ENCODE results near the gene KDM2A. TPM values are rescaled to one million over a fixed set of nuclear protein-coding genes. Genes with fewer than 3 reads are reported as not detected.

Gene KDM2A
- total and polyA plus RNA-seq, 2 of the 13 experiments (the other 11 are each of a cell fraction or from before 2014, with no cell fraction given): 31.3 to 31.4 TPM

DNA sequence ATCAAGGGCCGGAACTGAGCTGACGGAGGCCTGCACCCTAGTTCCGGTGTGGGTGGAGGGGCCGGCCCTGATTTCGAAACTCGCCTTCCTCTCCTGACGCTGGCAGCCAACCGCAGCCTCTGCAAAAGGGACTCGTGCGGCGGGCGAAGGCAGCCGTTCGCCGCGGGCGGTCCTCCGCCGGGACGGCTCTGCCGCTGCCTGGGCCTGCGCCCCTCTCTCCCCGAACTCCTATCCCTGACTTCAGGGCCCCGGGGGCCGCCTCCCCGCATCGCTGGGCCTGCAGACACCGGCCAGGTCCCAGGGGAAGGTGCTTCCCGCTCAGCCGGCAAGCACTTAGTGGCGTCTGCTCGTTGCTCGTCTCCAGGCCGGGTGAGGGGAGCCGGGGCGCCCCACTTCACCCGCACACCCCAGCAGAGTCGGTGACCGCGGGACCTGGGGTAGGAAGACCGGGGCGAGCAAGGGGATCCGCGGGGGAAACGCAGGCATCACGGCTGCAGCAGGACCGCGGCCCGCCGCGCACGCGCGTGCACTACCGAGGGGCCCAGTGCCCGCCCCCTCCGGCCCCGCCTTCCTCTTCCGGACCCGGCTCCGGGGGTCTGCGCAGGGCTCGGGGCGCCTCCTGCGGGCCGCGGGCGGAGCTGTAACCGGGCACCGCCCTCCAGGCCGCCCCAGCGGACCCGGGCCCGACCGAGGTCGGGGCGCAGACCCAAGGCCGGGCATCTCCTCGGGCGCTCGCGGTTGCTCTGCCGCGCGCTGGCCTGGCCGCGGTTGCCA lies 169.6 kb downstream of the KDM2A start (continued):
- TF ChIP-seq, protein P1, sequence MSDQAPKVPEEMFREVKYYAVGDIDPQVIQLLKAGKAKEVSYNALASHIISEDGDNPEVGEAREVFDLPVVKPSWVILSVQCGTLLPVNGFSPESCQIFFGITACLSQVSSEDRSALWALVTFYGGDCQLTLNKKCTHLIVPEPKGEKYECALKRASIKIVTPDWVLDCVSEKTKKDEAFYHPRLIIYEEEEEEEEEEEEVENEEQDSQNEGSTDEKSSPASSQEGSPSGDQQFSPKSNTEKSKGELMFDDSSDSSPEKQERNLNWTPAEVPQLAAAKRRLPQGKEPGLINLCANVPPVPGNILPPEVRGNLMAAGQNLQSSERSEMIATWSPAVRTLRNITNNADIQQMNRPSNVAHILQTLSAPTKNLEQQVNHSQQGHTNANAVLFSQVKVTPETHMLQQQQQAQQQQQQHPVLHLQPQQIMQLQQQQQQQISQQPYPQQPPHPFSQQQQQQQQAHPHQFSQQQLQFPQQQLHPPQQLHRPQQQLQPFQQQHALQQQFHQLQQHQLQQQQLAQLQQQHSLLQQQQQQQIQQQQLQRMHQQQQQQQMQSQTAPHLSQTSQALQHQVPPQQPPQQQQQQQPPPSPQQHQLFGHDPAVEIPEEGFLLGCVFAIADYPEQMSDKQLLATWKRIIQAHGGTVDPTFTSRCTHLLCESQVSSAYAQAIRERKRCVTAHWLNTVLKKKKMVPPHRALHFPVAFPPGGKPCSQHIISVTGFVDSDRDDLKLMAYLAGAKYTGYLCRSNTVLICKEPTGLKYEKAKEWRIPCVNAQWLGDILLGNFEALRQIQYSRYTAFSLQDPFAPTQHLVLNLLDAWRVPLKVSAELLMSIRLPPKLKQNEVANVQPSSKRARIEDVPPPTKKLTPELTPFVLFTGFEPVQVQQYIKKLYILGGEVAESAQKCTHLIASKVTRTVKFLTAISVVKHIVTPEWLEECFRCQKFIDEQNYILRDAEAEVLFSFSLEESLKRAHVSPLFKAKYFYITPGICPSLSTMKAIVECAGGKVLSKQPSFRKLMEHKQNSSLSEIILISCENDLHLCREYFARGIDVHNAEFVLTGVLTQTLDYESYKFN (CRISPR knock-in tag; conservative IDR thresholded peaks at IDR 0.05): peak; percentile 82
- peak; percentile 92 for TF ChIP-seq ZNF543 (CRISPR knock-in tag; IDR thresholded peaks at IDR 0.05)

DNA sequence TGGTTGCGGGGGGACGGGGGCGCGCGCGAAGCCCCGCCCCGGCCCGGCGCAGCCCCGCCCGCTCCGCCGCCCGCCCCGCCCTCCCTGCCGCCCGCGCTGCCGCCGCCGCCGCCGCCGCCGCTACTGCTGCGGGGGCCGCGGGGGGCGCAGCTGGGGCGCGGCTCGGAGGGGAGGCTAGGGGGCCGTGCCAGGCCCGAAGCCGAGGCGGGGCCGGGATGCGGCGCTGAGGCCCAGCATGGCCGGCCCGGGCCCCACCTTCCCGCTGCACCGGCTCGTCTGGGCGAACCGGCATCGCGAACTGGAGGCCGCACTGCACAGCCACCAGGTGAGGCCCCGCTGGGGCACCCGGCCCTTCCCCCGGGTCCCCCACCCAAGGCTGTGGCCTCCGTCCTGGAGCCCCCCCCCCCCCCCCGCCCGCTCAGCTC lies 170.2 kb downstream of the KDM2A start, which contains the start of gene ANKRD13D:
Gene ANKRD13D, plus strand, starts transcription at position 78 of the 425 bp plus-strand sequence. Its CDS starts 158 bp downstream, at position 236.
- Histone ChIP-seq H3K27me3 (ENCODE audit: control insufficient read depth in 1 of 2, insufficient read depth in 2 of 2, low read length in 2 of 2) (no peaks in the 10 kb centered on the region), H3K4me3 (replicated peaks in 1 of 3; ENCODE audit: insufficient read depth in 1 of 3, low read depth in 2 of 3, low read length in 3 of 3) (peak within 1 kb of the TSS; percentile 69 to 94 (median 91)), H3K27ac (ENCODE audit: extremely low read length, insufficient read depth, low read length) (peak within 1 kb of the TSS; percentile 100), H3K9me3 (ENCODE audit: low read length) (no peaks in the 10 kb centered on the region), H3K36me3 (replicated peaks in 1 of 2; ENCODE audit: control insufficient read depth in 1 of 2, insufficient read depth in 2 of 2, low read length in 2 of 2) (peaks cover 7 to 40% of the 10 kb centered on the region in 2 experiments; a peak in 4 of 5 replicates), H3K9ac (ENCODE audit: insufficient read depth, low read depth, low read length) (peak within 1 kb of the TSS; percentile 95), H3K4me2 (ENCODE audit: low read depth, low read length) (peak within 1 kb of the TSS; percentile 99), H2AFZ (ENCODE audit: low read length) (no peak within 1 kb of the TSS), H3K79me2 (ENCODE audit: insufficient read depth, low read length) (peaks cover 13% of the 10 kb centered on the region), H3K4me1 (ENCODE audit: insufficient read depth, low read length) (peaks cover 37% of the 10 kb centered on the region), H4K20me1 (ENCODE audit: insufficient read depth, low read length) (no peaks in the 10 kb centered on the region)
- ATAC-seq: peak; percentile 31
- in situ Hi-C loops (cut with HindIII; ENCODE audit: extremely low pct_ligation_motif_present, low pct_unique_long_range_greater_than_20kb): no loop called here
- no peak for FAIRE-seq
- TF ChIP-seq, protein P2, sequence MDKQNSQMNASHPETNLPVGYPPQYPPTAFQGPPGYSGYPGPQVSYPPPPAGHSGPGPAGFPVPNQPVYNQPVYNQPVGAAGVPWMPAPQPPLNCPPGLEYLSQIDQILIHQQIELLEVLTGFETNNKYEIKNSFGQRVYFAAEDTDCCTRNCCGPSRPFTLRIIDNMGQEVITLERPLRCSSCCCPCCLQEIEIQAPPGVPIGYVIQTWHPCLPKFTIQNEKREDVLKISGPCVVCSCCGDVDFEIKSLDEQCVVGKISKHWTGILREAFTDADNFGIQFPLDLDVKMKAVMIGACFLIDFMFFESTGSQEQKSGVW (CRISPR knock-in tag; IDR thresholded peaks at IDR 0.05; ENCODE audit: borderline replicate concordance): 0 out of 2 replicates have a peak, but pooled peaks have one; percentile 61
- 0 out of 2 replicates have a peak, but pooled peaks have one; percentile 5 for TF ChIP-seq MAX (IDR thresholded peaks at IDR 0.05)
- TF ChIP-seq ZNF10 (CRISPR knock-in tag; IDR thresholded peaks at IDR 0.05; ENCODE audit: borderline replicate concordance, low read depth): no peak
- TF ChIP-seq ZFY (CRISPR knock-in tag; IDR thresholded peaks at IDR 0.05): peak; percentile 58
- 0 out of 2 replicates have a peak, but pooled peaks have one; percentile 35 for TF ChIP-seq SNAPC2 (CRISPR knock-in tag; IDR thresholded peaks at IDR 0.05)
- no peak for TF ChIP-seq ZFP1 (CRISPR knock-in tag; IDR thresholded peaks at IDR 0.05)
- TF ChIP-seq PATZ1 (CRISPR knock-in tag; IDR thresholded peaks at IDR 0.05): peak; percentile 11; the same call in 1 of the 2 replicates
- TF ChIP-seq MYNN (CRISPR knock-in tag; IDR thresholded peaks at IDR 0.05; ENCODE audit: low read depth): no peak
- 0 out of 2 replicates have a peak, but pooled peaks have one; percentile 6 for TF ChIP-seq ZFX (CRISPR knock-in tag; IDR thresholded peaks at IDR 0.05; ENCODE audit: low read depth)
- CTCF ChIA-PET (ENCODE audit: low intra/inter-chr PET ratio, low total read pairs): interaction anchor here (0.8 to 1.6 kb wide), 3 partner anchors 14 to 28 kb away, joined by 3 to 5 read pairs (median 3); partner anchors contain the start of genes GRK2 and SSH3
- POLR2A ChIA-PET: interaction anchor here (1.0 to 7.7 kb wide), 13 partner anchors 9 to 112 kb away, joined by 3 to 66 read pairs (median 8); partner anchors contain the start of genes GRK2, POLD4, PPP1CA and RAD9A
- 0% methylated on average over 3 of the region's 56 CpGs for WGBS (ENCODE audit: low lambda C conversion rate)
- no TSS peak for BruUV-seq (replicated peaks)
- no peak for DNase-seq (ENCODE audit: low spot score)
- intact Hi-C loops (cut with micrococcal nuclease; ENCODE audit: unreplicated experiment): loop anchor here (1.0 kb wide), 1 partner anchor 22 kb away; no protein-coding TSS in a partner anchor
